H9 (cell line): ENCODE data around the gene CCN5. TPM values are rescaled to one million over a fixed set of nuclear protein-coding genes. Genes with fewer than 3 reads are reported as not detected.

ENCODE experiments used
- DNase-seq: peaks from one replicate; pipeline ENCODE4 v3.0.0-alpha.2; 2017
- H2AFZ ChIP-seq: one replicate; pipeline ENCODE4 v1.6.1; 2013; ENCODE audit warnings: mild to moderate bottlenecking, low read length, control low read depth, moderate library complexity
- H2AK5ac ChIP-seq: 2 replicates; pipeline ENCODE4 v1.6.1; 2013; ENCODE audit warnings: low read length, control low read depth, mixed read lengths; ENCODE audit not compliant: insufficient read length
- H2BK120ac ChIP-seq: one replicate; pipeline ENCODE4 v1.6.1; 2013; ENCODE audit warnings: low read depth, mild to moderate bottlenecking, low read length, control low read depth, inconsistent platforms; ENCODE audit not compliant: poor library complexity, severe bottlenecking
- H2BK12ac ChIP-seq: 2 replicates; pipeline ENCODE4 v1.6.1; 2013; ENCODE audit warnings: low read length, control low read depth, mixed read lengths, low read depth; ENCODE audit not compliant: insufficient read length
- H2BK15ac ChIP-seq: 2 replicates; pipeline ENCODE4 v1.6.1; 2013; ENCODE audit warnings: low read depth, low read length, control low read depth
- H2BK20ac ChIP-seq: one replicate; pipeline ENCODE4 v1.6.1; 2013; ENCODE audit warnings: low read depth, mild to moderate bottlenecking, low read length, control low read depth, inconsistent platforms; ENCODE audit not compliant: poor library complexity, severe bottlenecking
- H2BK5ac ChIP-seq: 2 replicates; pipeline ENCODE4 v1.6.1; 2013; ENCODE audit warnings: low read length, control low read depth, mixed read lengths; ENCODE audit not compliant: insufficient read length
- H3K14ac ChIP-seq: 2 replicates; pipeline ENCODE4 v1.6.1; 2013; ENCODE audit warnings: low read length, control low read depth; ENCODE audit not compliant: insufficient read depth
- H3K18ac ChIP-seq: 2 replicates; pipeline ENCODE4 v1.6.1; 2013; ENCODE audit warnings: low read depth, mild to moderate bottlenecking, mixed read lengths, low read length, control low read depth; ENCODE audit not compliant: insufficient read length
- H3K23ac ChIP-seq: 2 replicates; pipeline ENCODE4 v1.6.1; 2013; ENCODE audit warnings: low read length, control low read depth, mixed read lengths, low read depth; ENCODE audit not compliant: insufficient read length
- H3K23me2 ChIP-seq: 2 replicates; pipeline ENCODE4 v1.6.1; 2013; ENCODE audit warnings: low read depth, mild to moderate bottlenecking, mixed read lengths, low read length, control low read depth; ENCODE audit not compliant: insufficient read length, poor library complexity, severe bottlenecking
- H3K27ac ChIP-seq: 2 replicates; pipeline ENCODE4 v1.5.1; 2013; ENCODE audit warnings: low read length, control low read depth, mixed read lengths, low read depth; ENCODE audit not compliant: insufficient read length
- H3K27me3 ChIP-seq: 2 replicates; pipeline ENCODE4 v1.6.1; 2013; ENCODE audit warnings: low read length, control low read depth, inconsistent platforms; ENCODE audit not compliant: insufficient read depth
- H3K4ac ChIP-seq: 2 replicates; pipeline ENCODE4 v1.6.1; 2013; ENCODE audit warnings: low read depth, mild to moderate bottlenecking, control low read depth, inconsistent platforms, low read length, moderate library complexity
- H3K4me1 ChIP-seq: 2 replicates; pipeline ENCODE4 v1.6.1; 2013; ENCODE audit warnings: low read length, control low read depth, inconsistent platforms; ENCODE audit not compliant: insufficient read depth
- H3K4me2 ChIP-seq: 2 replicates; pipeline ENCODE4 v1.6.1; 2013; ENCODE audit warnings: low read length, control low read depth, mixed read lengths; ENCODE audit not compliant: insufficient read length, insufficient read depth
- H3K56ac ChIP-seq: 2 replicates; pipeline ENCODE4 v1.6.1; 2013; ENCODE audit warnings: low read depth, mild to moderate bottlenecking, mixed read lengths, low read length, control low read depth; ENCODE audit not compliant: insufficient read length
- H3K79me1 ChIP-seq: 2 replicates; pipeline ENCODE4 v1.6.1; 2013; ENCODE audit warnings: low read depth, mild to moderate bottlenecking, moderate library complexity, low read length, control low read depth, inconsistent platforms; ENCODE audit not compliant: insufficient read depth, poor library complexity, severe bottlenecking
- H3K79me2 ChIP-seq: 2 replicates; pipeline ENCODE4 v1.6.1; 2013; ENCODE audit warnings: low read length, control low read depth, inconsistent platforms; ENCODE audit not compliant: insufficient read depth
- H3K9ac ChIP-seq: 2 replicates; pipeline ENCODE4 v1.6.1; 2013; ENCODE audit warnings: low read length, control low read depth, mixed read lengths; ENCODE audit not compliant: insufficient read length; ENCODE audit errors: extremely low read depth
- H3K9me3 ChIP-seq: one replicate; pipeline ENCODE4 v1.6.1; 2013; ENCODE audit warnings: low read depth, low read length, inconsistent platforms; ENCODE audit not compliant: control insufficient read depth
- H3T11ph ChIP-seq: one replicate; pipeline ENCODE4 v1.6.1; 2013; ENCODE audit warnings: mild to moderate bottlenecking, low read length, control low read depth, inconsistent platforms
- H4K20me1 ChIP-seq: one replicate; pipeline ENCODE4 v1.6.1; 2013; ENCODE audit not compliant: control insufficient read depth, insufficient read length, insufficient read depth
- H4K5ac ChIP-seq: 2 replicates; pipeline ENCODE4 v1.6.1; 2013; ENCODE audit warnings: low read depth, mild to moderate bottlenecking, mixed read lengths, low read length, control low read depth; ENCODE audit not compliant: insufficient read length
- H4K8ac ChIP-seq: replicated peaks from 2 replicates; pipeline ENCODE4 v1.6.1; 2013; ENCODE audit warnings: low read length, control low read depth, mixed read lengths, low read depth; ENCODE audit not compliant: insufficient read length
- H4K91ac ChIP-seq: 2 replicates; pipeline ENCODE4 v1.6.1; 2013; ENCODE audit warnings: low read depth, mild to moderate bottlenecking, moderate library complexity, mixed read lengths, low read length, control low read depth; ENCODE audit not compliant: insufficient read length
- H3K27ac Mint-ChIP-seq, 3 experiments: 2 replicates in 2 of 3; 3 replicates in 1 of 3; pipeline ENCODE4 v1.8.0; 2020 to 2021; ENCODE audit warnings: mixed read lengths in 3 of 3, mild to moderate bottlenecking in 1 of 3, moderate library complexity in 1 of 3
- H3K27me3 Mint-ChIP-seq: 2 replicates; pipeline ENCODE4 v1.8.0; 2021; ENCODE audit warnings: low read depth, mild to moderate bottlenecking, moderate library complexity, mixed read lengths
- H3K36me3 Mint-ChIP-seq, 3 experiments: 2 replicates in 2 of 3; 3 replicates in 1 of 3; pipeline ENCODE4 v1.8.0; 2020 to 2021; ENCODE audit warnings: low read depth in 3 of 3, mixed read lengths in 3 of 3; ENCODE audit not compliant: insufficient read depth in 1 of 3
- H3K4me1 Mint-ChIP-seq, 2 experiments: 2 replicates each; pipeline ENCODE4 v1.8.0; 2020; ENCODE audit warnings: mixed read lengths in 2 of 2
- H3K4me3 Mint-ChIP-seq, 2 experiments: 2 replicates in 1 of 2; 3 replicates in 1 of 2; pipeline ENCODE4 v1.8.0; 2020 to 2021; ENCODE audit warnings: mild to moderate bottlenecking in 2 of 2, mixed read lengths in 2 of 2, moderate library complexity in 1 of 2
- H3K9me3 Mint-ChIP-seq, 2 experiments: 2 replicates in 1 of 2; 3 replicates in 1 of 2; pipeline ENCODE4 v1.8.0; 2020; ENCODE audit warnings: mild to moderate bottlenecking in 2 of 2, mixed read lengths in 2 of 2, moderate library complexity in 1 of 2
- WGBS: extraction: QIAGEN DNeasy Blood & Tissue Kit; methylation state at CpG from one replicate; pipeline ENCODE4 v1.1.7; 2013; ENCODE audit warnings: missing lambda C conversion rate, low lambda C conversion rate, mixed read lengths; ENCODE audit not compliant: insufficient read length; ENCODE audit errors: extremely low coverage; 5-methylcytosine and 5-hydroxymethylcytosine counted together
- total RNA-seq: library from RNA; stranded (reverse); gene quantifications from 2 replicates; pipeline ENCODE4 v1.2.1, GENCODE V29; 2021
- TF ChIP-seq, protein P1 (sequence below): fragments of 200-600 bp; sonication (generic); conservative IDR thresholded peaks from 3 replicates; pipeline ENCODE4 v1.8.0; 2021; ENCODE audit warnings: antibody characterized with exemption, mild to moderate bottlenecking

The CCN5 gene
- total RNA-seq, 1 experiment from 2014 or later: not detected

DNA sequence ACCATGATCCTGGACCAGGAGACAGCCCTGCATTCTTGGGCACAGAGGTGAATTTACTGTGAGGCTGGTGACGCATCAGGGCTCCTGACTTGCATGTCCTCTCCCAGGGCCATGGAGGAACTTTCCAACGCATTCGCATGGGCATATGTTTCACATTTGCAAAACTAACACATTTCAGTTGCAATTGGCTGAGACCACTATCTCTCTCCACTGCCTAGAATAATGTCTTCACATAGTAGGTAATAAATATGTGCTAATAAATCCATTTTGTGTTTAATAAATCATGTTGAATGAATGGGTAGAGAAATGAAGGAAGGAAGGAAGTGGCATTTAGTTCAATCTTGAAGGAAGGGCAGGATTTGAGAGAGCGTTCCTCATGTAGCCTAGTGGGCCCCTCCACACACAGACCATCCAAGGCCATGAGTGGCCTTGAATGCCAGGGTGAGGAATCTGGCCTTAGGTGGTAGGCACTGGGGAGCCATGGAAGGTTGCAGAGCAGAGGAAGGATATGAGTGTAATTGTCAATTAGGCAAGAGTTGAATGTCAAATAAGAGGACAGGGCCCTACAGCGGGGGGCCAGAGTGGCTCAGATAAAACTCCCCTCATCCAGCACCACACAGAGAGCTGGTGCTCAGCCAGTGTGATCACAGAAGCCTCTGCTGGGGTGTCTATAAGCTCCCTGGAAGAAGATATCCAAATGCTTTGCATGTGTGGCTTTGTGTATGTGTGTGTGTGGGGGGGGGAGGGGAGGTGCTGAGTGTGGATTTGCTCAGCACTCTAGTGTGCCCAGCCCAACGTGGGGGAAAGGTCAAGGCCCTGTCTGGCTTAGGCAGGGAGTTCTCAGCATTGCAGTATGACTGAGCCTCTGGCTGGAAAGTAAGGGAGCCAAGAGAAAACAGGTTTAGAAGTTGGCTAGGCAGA is 30.9 kb upstream of the CCN5 start:
- no peak overlapping the region for H3K14ac ChIP-seq
- WGBS: no CpG with 5 or more reads among the region's 6 CpGs
- H3K4me1 ChIP-seq: no peaks in the 10 kb centered on the region
- no peak overlapping the region for H4K91ac ChIP-seq
- no peaks in the 10 kb centered on the region for H4K20me1 ChIP-seq
- Mint-ChIP-seq H3K36me3 (no peaks in the 10 kb centered on the region), H3K9me3 (peaks cover 0 to 4% of the 10 kb centered on the region in 2 experiments; a peak in 1 of 5 replicates), H3K27ac (no peak overlapping the region; a peak in 2 of 7 replicates), H3K4me3 (no peak overlapping the region), H3K27me3 (peaks cover 11% of the 10 kb centered on the region), H3K4me1 (peaks cover 16 to 17% of the 10 kb centered on the region in 2 experiments)
- H3K23ac ChIP-seq: no peak overlapping the region
- no peak overlapping the region for H2AK5ac ChIP-seq
- no peak for DNase-seq
- H3K9ac ChIP-seq: no peak overlapping the region
- no peak overlapping the region for H4K8ac ChIP-seq
- H3K9me3 ChIP-seq: no peaks in the 10 kb centered on the region
- no peak overlapping the region for H2AFZ ChIP-seq
- no peak overlapping the region for H3K56ac ChIP-seq
- no peak overlapping the region for H4K5ac ChIP-seq
- H2BK120ac ChIP-seq: no peak overlapping the region
- H2BK5ac ChIP-seq: no peak overlapping the region
- H2BK20ac ChIP-seq: no peak overlapping the region
- no peak overlapping the region for H3K4ac ChIP-seq
- H3K79me2 ChIP-seq: no peaks in the 10 kb centered on the region
- no peak overlapping the region for H3K18ac ChIP-seq
- H3K27me3 ChIP-seq: no peaks in the 10 kb centered on the region
- no peak overlapping the region for H2BK12ac ChIP-seq
- H3K79me1 ChIP-seq: no peaks in the 10 kb centered on the region
- H2BK15ac ChIP-seq: no peak overlapping the region; the same call in 1 of the 2 replicates
- H3K23me2 ChIP-seq: no peaks in the 10 kb centered on the region
- TF ChIP-seq, protein P1, sequence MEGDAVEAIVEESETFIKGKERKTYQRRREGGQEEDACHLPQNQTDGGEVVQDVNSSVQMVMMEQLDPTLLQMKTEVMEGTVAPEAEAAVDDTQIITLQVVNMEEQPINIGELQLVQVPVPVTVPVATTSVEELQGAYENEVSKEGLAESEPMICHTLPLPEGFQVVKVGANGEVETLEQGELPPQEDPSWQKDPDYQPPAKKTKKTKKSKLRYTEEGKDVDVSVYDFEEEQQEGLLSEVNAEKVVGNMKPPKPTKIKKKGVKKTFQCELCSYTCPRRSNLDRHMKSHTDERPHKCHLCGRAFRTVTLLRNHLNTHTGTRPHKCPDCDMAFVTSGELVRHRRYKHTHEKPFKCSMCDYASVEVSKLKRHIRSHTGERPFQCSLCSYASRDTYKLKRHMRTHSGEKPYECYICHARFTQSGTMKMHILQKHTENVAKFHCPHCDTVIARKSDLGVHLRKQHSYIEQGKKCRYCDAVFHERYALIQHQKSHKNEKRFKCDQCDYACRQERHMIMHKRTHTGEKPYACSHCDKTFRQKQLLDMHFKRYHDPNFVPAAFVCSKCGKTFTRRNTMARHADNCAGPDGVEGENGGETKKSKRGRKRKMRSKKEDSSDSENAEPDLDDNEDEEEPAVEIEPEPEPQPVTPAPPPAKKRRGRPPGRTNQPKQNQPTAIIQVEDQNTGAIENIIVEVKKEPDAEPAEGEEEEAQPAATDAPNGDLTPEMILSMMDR: no peak
- no peak overlapping the region for H3K27ac ChIP-seq
- H3T11ph ChIP-seq: no peak overlapping the region
- no peak overlapping the region for H3K4me2 ChIP-seq
